H1 (cell line): ENCODE results near the gene ADD2. TPM values are rescaled to one million over a fixed set of nuclear protein-coding genes. Genes with fewer than 3 reads are reported as not detected.

Experiments
- CTCF ChIA-PET: fragments of 300-600 bp; sonication (Branson Sonifier 250); formaldehyde crosslinking; loops from one replicate; lab custom pipeline; 2021; ENCODE audit not compliant: partially characterized antibody; lab: Charles Lee
- POLR2A ChIA-PET: fragments of 300-600 bp; sonication (Branson Sonifier 250); formaldehyde crosslinking; loops from one replicate; lab custom pipeline; 2021; ENCODE audit warnings: inconsistent platforms; ENCODE audit not compliant: partially characterized antibody; lab: Charles Lee
- DNase-seq, 2 experiments: peaks; one replicate each; pipeline versions ENCODE4 v3.0.0 to v3.0.0-alpha.2; 2010 to 2022; ENCODE audit warnings: low spot score in 2 of 2, low read depth in 1 of 2, mixed read lengths in 1 of 2
- FAIRE-seq: peaks from 2 replicates; lab custom pipeline; 2011; peaks lifted over from hg19 to GRCh38; lab: Jason Lieb, UNC
- H2AFZ ChIP-seq: 2 replicates; pipeline ENCODE4 v1.8.1; 2012; ENCODE audit warnings: low read length, inconsistent platforms
- H2AK5ac ChIP-seq: 2 replicates; pipeline ENCODE4 v1.6.1; 2013; ENCODE audit warnings: low read depth, low read length
- H2BK120ac ChIP-seq: replicated peaks from 2 replicates; pipeline ENCODE3; 2013; ENCODE audit warnings: low read depth, low read length, inconsistent platforms
- H2BK12ac ChIP-seq: 2 replicates; pipeline ENCODE4 v1.6.1; 2013; ENCODE audit warnings: low read depth, low read length
- H2BK15ac ChIP-seq: 2 replicates; pipeline ENCODE4 v1.6.1; 2013; ENCODE audit warnings: low read length
- H2BK20ac ChIP-seq: 2 replicates; pipeline ENCODE4 v1.6.1; 2013; ENCODE audit warnings: low read length
- H2BK5ac ChIP-seq: 2 replicates; pipeline ENCODE4 v1.6.1; 2013; ENCODE audit warnings: low read depth, low read length
- H3K14ac ChIP-seq: 2 replicates; pipeline ENCODE4 v1.6.1; 2013; ENCODE audit warnings: inconsistent platforms; ENCODE audit not compliant: insufficient read length
- H3K18ac ChIP-seq: 2 replicates; pipeline ENCODE4 v1.6.1; 2013; ENCODE audit warnings: low read length; ENCODE audit errors: extremely low read depth
- H3K23ac ChIP-seq: 2 replicates; pipeline ENCODE4 v1.6.1; 2013; ENCODE audit warnings: inconsistent platforms; ENCODE audit not compliant: insufficient read length
- H3K23me2 ChIP-seq: 2 replicates; pipeline ENCODE4 v1.6.1; 2013; ENCODE audit warnings: low read depth, low read length
- H3K27ac ChIP-seq: 2 replicates; pipeline ENCODE4 v1.6.1; 2011; ENCODE audit warnings: low read depth, low read length, inconsistent platforms
- H3K27me3 ChIP-seq, 4 experiments: replicated peaks in 1 of 4; 1 replicate in 1 of 4; 2 replicates in 3 of 4; pipeline versions ENCODE4 v1.6.1 to v1.8.1; 2011 to 2013; ENCODE audit warnings: low read length in 3 of 4, mild to moderate bottlenecking in 3 of 4, inconsistent platforms in 2 of 4, mixed read lengths in 2 of 4, moderate library complexity in 1 of 4; ENCODE audit not compliant: control insufficient read depth in 3 of 4, insufficient read depth in 3 of 4; ENCODE audit errors: extremely low read depth in 1 of 4
- H3K36me3 ChIP-seq, 4 experiments: 2 replicates each; pipeline versions ENCODE4 v1.6.1 to v1.8.1; 2011 to 2013; ENCODE audit warnings: mild to moderate bottlenecking in 4 of 4, low read length in 3 of 4, moderate library complexity in 2 of 4, control low read depth in 1 of 4, inconsistent platforms in 1 of 4; ENCODE audit not compliant: insufficient read depth in 4 of 4, control insufficient read depth in 2 of 4
- H3K4ac ChIP-seq: replicated peaks from 2 replicates; pipeline ENCODE3; 2013; ENCODE audit warnings: low read length, low read depth, mixed read lengths, inconsistent platforms; ENCODE audit not compliant: insufficient read length
- H3K4me1 ChIP-seq, 4 experiments: replicated peaks in 1 of 4; 1 replicate in 1 of 4; 2 replicates in 3 of 4; pipeline versions ENCODE4 v1.6.1 to v1.8.1; 2011 to 2013; ENCODE audit warnings: low read length in 3 of 4, inconsistent platforms in 2 of 4, mixed read lengths in 1 of 4; ENCODE audit not compliant: insufficient read depth in 4 of 4, control insufficient read depth in 3 of 4
- H3K4me2 ChIP-seq, 2 experiments: 2 replicates each; pipeline versions ENCODE4 v1.6.1 to v1.8.1; 2011 to 2013; ENCODE audit warnings: low read depth in 2 of 2, low read length in 2 of 2, control low read depth in 1 of 2, inconsistent platforms in 1 of 2, mild to moderate bottlenecking in 1 of 2; ENCODE audit not compliant: insufficient read depth in 1 of 2
- H3K4me3 ChIP-seq, 4 experiments: fragments of 200-600, 300-600 bp in 1 of 4; sonication (generic), shearing (Covaris generic), sonication (Bioruptor Twin) in 1 of 4; 2 replicates each; pipeline versions ENCODE4 v1.5.1 to v1.8.1; 2011 to 2016; ENCODE audit warnings: low read length in 4 of 4, low read depth in 3 of 4, control low read depth in 2 of 4, inconsistent platforms in 2 of 4, mild to moderate bottlenecking in 2 of 4, mixed read lengths in 1 of 4, moderate library complexity in 1 of 4; ENCODE audit not compliant: insufficient read depth in 2 of 4; ENCODE audit errors: extremely low read depth in 1 of 4
- H3K56ac ChIP-seq: replicated peaks from 2 replicates; pipeline ENCODE3; 2013; ENCODE audit warnings: low read depth, mild to moderate bottlenecking, mixed read lengths, low read length, inconsistent platforms; ENCODE audit not compliant: insufficient read length
- H3K79me1 ChIP-seq: 2 replicates; pipeline ENCODE4 v1.6.1; 2013; ENCODE audit warnings: low read depth, low read length, control low read depth
- H3K79me2 ChIP-seq, 2 experiments: 2 replicates each; pipeline versions ENCODE4 v1.6.1 to v1.8.1; 2012 to 2013; ENCODE audit warnings: low read length in 2 of 2, mild to moderate bottlenecking in 2 of 2, inconsistent platforms in 1 of 2; ENCODE audit not compliant: insufficient read depth in 2 of 2, control insufficient read depth in 1 of 2
- H3K9ac ChIP-seq, 4 experiments: replicated peaks in 1 of 4; 1 replicate in 1 of 4; 2 replicates in 3 of 4; pipeline versions ENCODE4 v1.6.1 to v1.8.1; 2011 to 2013; ENCODE audit warnings: low read depth in 3 of 4, low read length in 3 of 4, control low read depth in 2 of 4, mild to moderate bottlenecking in 2 of 4, moderate library complexity in 2 of 4, inconsistent platforms in 1 of 4; ENCODE audit errors: extremely low read depth in 1 of 4
- H3K9me3 ChIP-seq, 2 experiments: 2 replicates each; pipeline versions ENCODE4 v1.6.1 to v1.8.1; 2012 to 2013; ENCODE audit warnings: mild to moderate bottlenecking in 2 of 2, moderate library complexity in 2 of 2, control low read depth in 1 of 2, inconsistent platforms in 1 of 2, low read depth in 1 of 2, low read length in 1 of 2, mixed read lengths in 1 of 2; ENCODE audit not compliant: insufficient read depth in 2 of 2
- H4K20me1 ChIP-seq, 2 experiments: replicated peaks in 1 of 2; 2 replicates each; pipeline versions ENCODE3 to v1.8.1; 2011 to 2013; ENCODE audit warnings: inconsistent platforms in 2 of 2, low read length in 2 of 2, mild to moderate bottlenecking in 1 of 2; ENCODE audit not compliant: insufficient read depth in 2 of 2, control insufficient read depth in 1 of 2
- H4K5ac ChIP-seq: 2 replicates; pipeline ENCODE4 v1.6.1; 2013; ENCODE audit warnings: low read length, low read depth, mixed read lengths, inconsistent platforms; ENCODE audit not compliant: insufficient read length
- H4K8ac ChIP-seq: 2 replicates; pipeline ENCODE4 v1.8.0; 2013; ENCODE audit warnings: mild to moderate bottlenecking, moderate library complexity, low read length, inconsistent platforms; ENCODE audit not compliant: insufficient read depth; ENCODE audit errors: extremely low read depth
- H4K91ac ChIP-seq: replicated peaks from 2 replicates; pipeline ENCODE3; 2013; ENCODE audit warnings: low read length, mixed read lengths, inconsistent platforms; ENCODE audit not compliant: insufficient read length
- BRCA1 ChIP-seq: IDR thresholded peaks from 2 replicates; pipeline ENCODE4 v1.6.1; 2012; ENCODE audit warnings: low read depth, low read length, improper control_type of control experiment
- CHD2 ChIP-seq: IDR thresholded peaks from 2 replicates; pipeline ENCODE4 v1.6.1; 2012; ENCODE audit warnings: low read length, improper control_type of control experiment
- EZH2 ChIP-seq: fragments of 200-600 bp; sonication (generic); IDR thresholded peaks from 2 replicates; pipeline ENCODE4 v1.7.1; 2012; ENCODE audit warnings: low read depth, mild to moderate bottlenecking, moderate library complexity, low read length, inconsistent platforms; ENCODE audit not compliant: severe bottlenecking
- NANOG ChIP-seq: IDR thresholded peaks from 2 replicates; pipeline ENCODE4 v1.6.1; 2011; ENCODE audit warnings: low read length, low read depth, mild to moderate bottlenecking, inconsistent platforms; ENCODE audit not compliant: insufficient read depth, poor library complexity, severe bottlenecking
- POLR2AphosphoS5 ChIP-seq: IDR thresholded peaks from 2 replicates; pipeline ENCODE4 v1.6.1; 2011; ENCODE audit warnings: low read depth, low read length
- SP2 ChIP-seq: IDR thresholded peaks from 2 replicates; pipeline ENCODE4 v1.6.1; 2012; ENCODE audit warnings: mild to moderate bottlenecking, low read length, inconsistent platforms
- SRF ChIP-seq: IDR thresholded peaks from 2 replicates; pipeline ENCODE4 v1.6.1; 2011; ENCODE audit warnings: mild to moderate bottlenecking, low read depth, low read length, moderate library complexity
- YY1 ChIP-seq: IDR thresholded peaks from 2 replicates; pipeline ENCODE4 v1.6.1; 2011; ENCODE audit warnings: low read depth, mild to moderate bottlenecking, low read length
- WGBS, 2 experiments: shearing (Covaris generic) in 1 of 2; methylation state at CpG; one replicate each; pipeline versions ENCODE4 v1.1.6 to v1.1.7; 2013 to 2015; ENCODE audit warnings: low lambda C conversion rate in 2 of 2, mixed read lengths in 2 of 2, inconsistent platforms in 1 of 2, low coverage in 1 of 2, missing lambda C conversion rate in 1 of 2; ENCODE audit not compliant: insufficient replicate concordance in 2 of 2, insufficient coverage in 1 of 2, insufficient read length in 1 of 2; ENCODE audit errors: extremely low coverage in 1 of 2, missing lambda C conversion rate in 1 of 2; 5-methylcytosine and 5-hydroxymethylcytosine counted together
- polyA plus RNA-seq, 7 experiments: library from polyadenylated mRNA; depleted of rRNA in 3 of 7; stranded (reverse) in 5 of 7; unstranded in 2 of 7; fragments of >200 nt in 5 of 7; fragments of 200-250 nt in 2 of 7; gene quantifications; 1 replicate in 5 of 7; 2 replicates in 1 of 7; 4 replicates in 1 of 7; pipeline versions ENCODE4 v1.2.1 to v1.2.3, GENCODE V29; 2011 to 2013; ENCODE audit warnings: missing spikeins in 2 of 7, mixed read lengths in 2 of 7
- total RNA-seq: library from RNA; stranded (reverse); fragmentation: NEBNext Ultra II Directional; extraction: Animal tissue kit (Norgen Biotek cat#: 25700); gene quantifications from 2 replicates; pipeline ENCODE4 v1.2.1, GENCODE V29; 2021
- TF ChIP-seq, protein P1 (sequence below), 3 experiments: IDR thresholded peaks; 1 replicate in 2 of 3; 2 replicates in 1 of 3; pipeline versions ENCODE4 v1.5.1 to v1.6.1; 2011; ENCODE audit warnings: low read length in 3 of 3, mild to moderate bottlenecking in 3 of 3, inconsistent platforms in 2 of 3, low read depth in 1 of 3, moderate library complexity in 1 of 3; ENCODE audit not compliant: insufficient read depth in 1 of 3; ENCODE audit errors: control extremely low read depth in 1 of 3
- TF ChIP-seq, protein P2 (sequence below): IDR thresholded peaks from 2 replicates; pipeline ENCODE4 v1.6.1; 2011; ENCODE audit warnings: low read depth, mild to moderate bottlenecking, low read length; ENCODE audit not compliant: insufficient read depth

The ADD2 gene
- total and polyA plus RNA-seq, 2 of the 8 experiments (the other 6 are each of a cell fraction or from before 2014, with no cell fraction given) = 58.5 to 170 TPM

DNA sequence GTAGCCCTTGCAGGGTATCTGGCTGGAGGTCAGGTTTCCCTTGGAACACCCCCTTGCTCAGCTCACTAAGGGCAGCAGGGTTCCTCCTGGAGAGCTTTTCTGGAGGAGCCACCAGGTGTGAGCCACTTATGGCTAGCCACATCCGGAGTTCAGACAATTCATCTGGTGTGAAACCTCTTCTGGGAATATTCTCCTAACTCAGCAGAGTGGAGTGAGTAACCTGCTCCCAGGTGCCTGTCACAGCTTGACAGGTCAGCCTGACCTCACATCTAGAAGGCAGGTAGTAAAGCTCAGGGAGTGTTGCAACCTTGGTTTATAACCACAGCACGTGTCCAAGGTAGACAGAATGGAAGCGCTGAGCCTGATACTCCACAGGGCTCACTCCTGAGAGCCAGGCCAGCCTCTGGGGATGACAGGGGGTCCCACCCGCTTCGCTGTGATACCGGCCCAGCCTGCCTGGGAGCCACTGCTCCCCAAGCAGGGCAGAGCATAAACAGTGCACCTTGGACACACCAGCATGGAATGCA, 151.8 kb downstream of the ADD2 start:
- DNase-seq (no peak), FAIRE-seq (no peak)
- Histone ChIP-seq H3K4me3 (no peak overlapping the region), H3K23me2 (no peaks in the 10 kb centered on the region), H3K27me3 (no peaks in the 10 kb centered on the region; a peak in 1 of 7 replicates), H3K9ac (no peak overlapping the region), H3K79me2 (no peaks in the 10 kb centered on the region), H2BK120ac (no peak overlapping the region), H2BK15ac (no peak overlapping the region), H4K8ac (0 out of 2 replicates have a peak overlapping the region, but pooled peaks have one; percentile 12), H2AK5ac (no peak overlapping the region), H3K4ac (no peak overlapping the region), H3K27ac (no peak overlapping the region), H2BK20ac (no peak overlapping the region), H4K20me1 (no peaks in the 10 kb centered on the region), H2BK5ac (0 out of 2 replicates have a peak overlapping the region, but pooled peaks have one; percentile 35), H4K5ac (no peak overlapping the region), H2BK12ac (peak overlapping the region; percentile 55; the same call in 1 of the 2 replicates), H4K91ac (no peak overlapping the region), H3K4me1 (peaks cover 1 to 6% (median 2%) of the 10 kb centered on the region in 4 experiments; a peak in 5 of 7 replicates), H3K4me2 (no peak overlapping the region), H3K23ac (no peak overlapping the region), H3K36me3 (no peaks in the 10 kb centered on the region), H3K9me3 (no peaks in the 10 kb centered on the region), H2AFZ (no peak overlapping the region), H3K56ac (no peak overlapping the region), H3K18ac (no peak overlapping the region), H3K79me1 (no peaks in the 10 kb centered on the region), H3K14ac (no peak overlapping the region)
- POLR2A ChIA-PET = interaction anchor here (0.9 kb wide), 1 partner anchor 314 kb away, joined by 3 read pairs; the partner anchor contains the start of gene FAM136A
- WGBS, 2 experiments = 87% methylated on average over 6 of the region's 6 CpGs; no CpG with 5 or more reads in 1 of the 2 experiments
- CTCF ChIA-PET = interaction anchor here (0.6 to 5.2 kb wide), 10 partner anchors 23 to 312 kb away, joined by 3 to 31 read pairs (median 4); no protein-coding TSS in a partner anchor
- no peak for TF ChIP-seq SP2
- TF ChIP-seq POLR2AphosphoS5 = no peak
- TF ChIP-seq, protein P1, sequence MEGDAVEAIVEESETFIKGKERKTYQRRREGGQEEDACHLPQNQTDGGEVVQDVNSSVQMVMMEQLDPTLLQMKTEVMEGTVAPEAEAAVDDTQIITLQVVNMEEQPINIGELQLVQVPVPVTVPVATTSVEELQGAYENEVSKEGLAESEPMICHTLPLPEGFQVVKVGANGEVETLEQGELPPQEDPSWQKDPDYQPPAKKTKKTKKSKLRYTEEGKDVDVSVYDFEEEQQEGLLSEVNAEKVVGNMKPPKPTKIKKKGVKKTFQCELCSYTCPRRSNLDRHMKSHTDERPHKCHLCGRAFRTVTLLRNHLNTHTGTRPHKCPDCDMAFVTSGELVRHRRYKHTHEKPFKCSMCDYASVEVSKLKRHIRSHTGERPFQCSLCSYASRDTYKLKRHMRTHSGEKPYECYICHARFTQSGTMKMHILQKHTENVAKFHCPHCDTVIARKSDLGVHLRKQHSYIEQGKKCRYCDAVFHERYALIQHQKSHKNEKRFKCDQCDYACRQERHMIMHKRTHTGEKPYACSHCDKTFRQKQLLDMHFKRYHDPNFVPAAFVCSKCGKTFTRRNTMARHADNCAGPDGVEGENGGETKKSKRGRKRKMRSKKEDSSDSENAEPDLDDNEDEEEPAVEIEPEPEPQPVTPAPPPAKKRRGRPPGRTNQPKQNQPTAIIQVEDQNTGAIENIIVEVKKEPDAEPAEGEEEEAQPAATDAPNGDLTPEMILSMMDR (IDR thresholded peaks at IDR 0.05; ENCODE audit: control extremely low read depth in 1 of 3, insufficient read depth in 1 of 3, low read depth in 1 of 3, low read length in 3 of 3) = no peak
- TF ChIP-seq CHD2 = no peak
- TF ChIP-seq SRF = no peak
- TF ChIP-seq, protein P2, sequence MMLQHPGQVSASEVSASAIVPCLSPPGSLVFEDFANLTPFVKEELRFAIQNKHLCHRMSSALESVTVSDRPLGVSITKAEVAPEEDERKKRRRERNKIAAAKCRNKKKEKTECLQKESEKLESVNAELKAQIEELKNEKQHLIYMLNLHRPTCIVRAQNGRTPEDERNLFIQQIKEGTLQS = no peak
- TF ChIP-seq EZH2 = no peak
- TF ChIP-seq YY1 = no peak
- no peak for TF ChIP-seq BRCA1
- TF ChIP-seq NANOG = no peak
